Left renal pelvis (tissue), 4 donors: ENCODE measurements around the gene ART1. TPM values are rescaled to one million over a fixed set of nuclear protein-coding genes. Genes with fewer than 3 reads are reported as not detected.
"Not testable (repeated sequence)": the region's sequence is repeated elsewhere in the genome, so short reads cannot be mapped to it uniquely, and the experiment has no call there.

ENCODE experiments used
- DNase-seq, 4 donors: peaks; one replicate each; pipeline ENCODE4 v3.0.0-alpha.2; 2013; ENCODE audit warnings: low read depth in 4 of 4, low spot score in 3 of 4
- polyA plus RNA-seq, 4 donors: library from polyadenylated mRNA; unstranded; fragments of 120-200 nt; gene quantifications; one replicate each; pipeline ENCODE4 v1.2.1, GENCODE V29; 2013; ENCODE audit not compliant: insufficient read length in 4 of 4

The ART1 gene
- polyA plus RNA-seq, 4 donors, result not detected

GRCh38 chr11:3631331-3631730 is 13.6 kb upstream of the ART1 start:
- DNase-seq, result no peak

DNA sequence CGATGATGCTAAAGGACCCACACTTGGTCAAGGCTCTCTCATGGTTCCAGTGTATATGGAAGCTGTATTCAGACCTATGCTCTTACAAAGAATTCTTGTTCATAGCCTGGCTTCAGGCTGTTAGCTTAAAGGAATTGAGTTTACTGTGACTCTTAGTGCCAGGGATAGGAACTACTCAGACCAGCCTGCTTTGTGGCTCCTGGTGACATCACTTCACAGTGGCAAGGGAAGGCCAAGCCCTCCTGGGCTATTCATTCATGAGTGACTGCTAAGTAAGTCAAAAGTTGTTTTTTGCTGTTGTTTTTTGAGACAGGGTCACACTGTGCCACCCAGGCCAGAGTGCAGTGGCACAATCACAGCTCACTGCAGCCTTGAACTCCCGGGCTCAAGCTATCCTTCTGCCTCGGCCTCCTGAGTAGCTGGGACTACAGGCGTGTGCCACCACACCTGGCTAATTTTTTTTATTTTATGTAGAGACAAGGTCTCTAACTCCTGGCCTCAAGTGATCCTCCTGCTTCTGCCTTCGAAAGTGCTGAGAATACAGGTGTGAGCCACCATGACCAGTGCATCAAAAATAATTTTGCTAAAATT is 12.8 kb upstream of the ART1 start:
- no peak for DNase-seq

DNA sequence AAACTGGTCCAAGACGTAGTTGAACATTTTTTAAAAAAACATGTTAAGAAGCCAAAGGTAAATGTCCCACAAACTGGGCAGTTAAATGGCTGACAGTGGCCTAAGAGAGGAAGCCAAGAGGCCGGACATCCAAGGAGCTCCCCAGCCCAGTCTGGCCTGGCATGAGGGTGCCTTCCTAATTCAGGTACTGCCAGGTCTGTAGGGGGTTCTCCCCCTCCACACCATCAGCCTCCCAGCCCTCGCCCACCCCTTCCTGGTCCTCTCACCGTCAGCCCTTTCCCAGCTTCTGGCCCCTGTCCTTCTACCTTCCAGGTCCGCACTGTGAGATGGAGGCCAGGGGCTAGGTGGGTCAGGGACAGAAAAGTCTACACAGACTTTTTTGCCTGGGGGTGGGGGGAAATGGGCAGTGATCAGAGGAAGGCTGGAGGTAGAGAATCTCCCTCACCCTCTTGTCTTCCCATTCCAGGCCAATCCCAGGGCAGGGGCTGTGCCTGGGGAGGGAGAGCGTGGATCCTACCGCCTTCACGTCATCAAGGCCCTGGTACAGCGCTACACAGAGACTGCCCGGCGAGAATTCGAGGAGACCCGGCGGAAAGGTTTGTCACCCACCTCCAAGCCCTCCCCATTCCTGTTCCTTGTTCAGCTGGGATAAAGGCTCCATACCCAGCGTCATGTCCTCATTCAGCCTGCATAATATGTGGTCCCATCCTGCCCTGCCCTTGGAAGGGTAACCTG is 9.1 kb upstream of the ART1 start:
- DNase-seq, result no peak

DNA sequence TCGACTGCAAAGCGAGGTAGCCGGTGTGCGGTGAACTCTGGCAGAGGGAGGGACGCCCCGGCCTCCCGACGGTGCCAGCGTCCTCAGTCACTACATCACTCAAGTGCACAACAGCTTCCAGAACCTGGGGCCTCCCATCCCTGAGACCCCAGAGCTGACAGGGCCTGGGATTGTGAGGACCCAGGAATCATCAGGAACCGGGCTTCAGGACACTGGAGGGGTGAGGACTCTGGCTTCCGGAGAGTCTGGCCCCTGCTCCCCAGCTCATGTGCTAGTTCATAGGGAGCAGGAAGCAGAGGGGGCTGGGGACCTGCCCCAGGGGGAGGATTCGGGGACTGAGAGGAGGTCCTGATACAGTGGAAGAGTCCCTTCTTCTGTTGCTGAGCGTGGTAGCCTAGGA is 7.7 kb upstream of the ART1 start:
- no peak for DNase-seq

DNA sequence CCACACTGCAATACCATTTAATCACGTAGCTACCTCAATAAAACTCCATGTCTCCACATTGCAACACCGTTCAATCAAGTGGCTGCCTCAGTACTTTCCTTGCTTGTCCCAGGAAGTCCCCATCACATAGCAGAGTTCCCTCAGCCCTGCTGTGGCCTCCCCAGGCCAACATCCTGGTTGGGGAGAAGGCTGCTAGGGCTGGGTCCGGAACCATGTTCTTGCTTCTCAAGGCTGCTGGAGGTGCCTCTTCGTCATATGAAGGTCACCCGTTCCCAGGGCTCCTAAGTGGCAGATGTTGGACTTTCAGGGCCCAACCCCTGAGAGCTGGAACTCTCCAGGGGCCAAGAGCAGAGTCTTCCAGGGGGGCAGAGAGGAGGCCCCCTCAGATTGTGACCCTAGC is 6.4 kb upstream of the ART1 start:
- no peak for DNase-seq

GRCh38 chr11:3639841-3640240 is 5.1 kb upstream of the ART1 start:
- DNase-seq, result no peak

DNA sequence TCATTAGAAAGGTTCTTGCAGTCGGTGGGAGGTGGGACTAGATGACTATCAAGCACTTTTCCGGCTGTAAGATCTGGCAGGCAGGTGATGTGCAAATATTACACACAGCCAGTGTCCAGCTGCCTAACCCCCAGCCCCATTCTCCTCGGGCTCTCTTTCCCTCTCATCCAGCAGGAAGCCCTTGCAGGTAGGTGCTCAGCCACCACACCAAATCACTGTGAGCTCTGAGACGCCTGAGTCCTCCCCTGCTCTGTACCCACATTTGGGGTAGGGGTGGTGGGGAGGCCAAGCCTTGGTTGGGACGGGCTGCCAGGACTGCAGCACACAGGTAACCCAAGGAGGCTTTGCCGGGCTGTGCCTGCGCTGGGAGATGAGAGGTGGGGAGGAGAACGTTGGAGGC is 3.7 kb upstream of the ART1 start:
- DNase-seq, result no peak

GRCh38 chr11:3641701-3642070 is 3.2 kb upstream of the ART1 start, which contains the start of gene ART5:
TSS of gene ART5 (minus strand) at chr11:3641992. CDS start at chr11:3641862, 130 bp downstream.
- DNase-seq, result no peak

GRCh38 chr11:3642071-3642951 is 2.6 kb upstream of the ART1 start:
- DNase-seq, result peak; percentile 73 to 84 (median 76)

- DNase-seq, result not testable (repeated sequence)
These were observed 1.8 kb upstream of the ART1 start for GRCh38 chr11:3643102-3643546.

DNA sequence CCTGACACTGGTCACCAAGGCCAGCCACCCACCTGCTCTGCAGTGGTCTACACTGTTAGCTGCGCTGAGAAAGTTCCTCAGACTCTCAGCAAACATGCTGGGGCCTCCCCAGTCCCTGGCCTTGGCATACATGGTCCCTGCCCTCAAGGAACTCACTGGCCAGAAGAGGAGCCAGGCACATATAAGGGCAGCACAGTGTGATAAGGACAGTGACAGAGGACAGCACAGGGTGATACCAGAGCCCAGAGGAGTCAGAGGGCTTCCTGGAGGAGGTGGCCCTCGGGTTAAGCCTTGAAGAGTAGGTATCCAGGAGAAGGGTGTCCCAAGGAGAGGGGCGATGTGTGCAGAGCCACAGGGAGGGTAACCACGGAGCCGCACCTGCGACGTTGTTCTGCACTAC is 624 bp downstream of the ART1 start:
- DNase-seq, result no peak

- not testable (repeated sequence) for DNase-seq
These were observed 3.9 kb downstream of the ART1 start for GRCh38 chr11:3648843-3649242.

- DNase-seq, result not testable (repeated sequence)
These were observed 4.4 kb downstream of the ART1 start for GRCh38 chr11:3649374-3649773.

- not testable (repeated sequence) for DNase-seq
These were observed 7.6 kb downstream of the ART1 start for GRCh38 chr11:3652514-3652913.

DNA sequence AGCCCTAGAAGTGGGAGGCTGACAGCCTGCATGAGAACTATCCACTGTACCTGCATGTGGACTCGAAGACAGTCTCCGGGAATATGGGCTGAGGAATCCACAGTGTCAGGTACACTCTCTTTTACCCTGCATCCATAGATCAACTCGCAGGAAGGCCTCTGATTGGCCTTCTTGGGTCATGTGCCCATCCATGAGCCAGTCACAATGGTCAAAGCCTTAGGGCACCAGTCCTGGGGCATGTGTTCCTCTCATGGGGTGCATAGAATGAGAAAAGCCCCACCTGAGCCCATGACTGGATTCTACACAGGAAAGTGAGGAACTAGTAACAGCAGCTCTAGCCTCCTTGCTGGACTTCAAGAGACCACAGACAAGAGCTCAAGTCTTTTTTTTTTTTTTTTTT is 10.6 kb downstream of the ART1 start:
- no peak for DNase-seq

DNA sequence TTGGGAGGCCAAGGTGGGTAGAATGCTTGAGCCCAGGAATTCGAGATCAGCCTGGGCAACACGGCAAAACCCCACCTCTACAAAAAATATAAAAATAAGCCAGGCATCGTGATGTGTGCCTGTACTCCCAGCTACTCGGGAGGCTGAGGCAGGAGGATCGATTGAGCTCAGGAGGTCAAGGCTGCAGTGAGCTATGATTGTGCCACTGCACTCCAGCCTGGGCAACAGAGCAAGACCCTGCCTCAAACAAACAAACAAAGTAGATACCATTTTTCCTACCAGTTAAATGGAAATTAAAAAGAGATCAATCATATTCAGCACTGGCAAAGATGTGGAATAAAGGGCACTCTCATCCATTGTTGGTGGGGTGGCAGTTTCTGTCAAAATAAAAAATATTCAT is 12.4 kb downstream of the ART1 start:
- not testable (repeated sequence) for DNase-seq

DNA sequence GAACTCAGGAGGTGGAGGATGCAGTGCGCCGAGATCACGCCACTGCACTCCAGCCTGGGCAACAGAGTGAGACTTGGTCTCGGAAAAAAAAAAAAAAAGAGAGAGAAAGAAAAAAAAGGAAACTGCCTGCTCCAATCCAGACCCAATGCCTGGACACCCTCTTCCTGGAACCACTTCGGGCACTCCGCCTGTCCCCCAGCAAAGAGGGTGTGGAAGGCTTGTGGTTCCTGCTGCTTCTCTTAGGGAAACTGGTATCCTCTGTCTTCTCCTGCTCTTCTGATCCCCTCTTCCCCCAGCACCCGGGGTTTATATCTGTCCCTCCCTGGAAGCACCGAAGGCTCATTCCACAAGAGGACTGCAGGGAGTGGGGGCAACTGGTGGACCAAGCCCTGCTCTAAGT is 13.3 kb downstream of the ART1 start:
- DNase-seq, result no peak

GRCh38 chr11:3659595-3660515 is 14.9 kb downstream of the ART1 start:
- DNase-seq, result no peak

DNA sequence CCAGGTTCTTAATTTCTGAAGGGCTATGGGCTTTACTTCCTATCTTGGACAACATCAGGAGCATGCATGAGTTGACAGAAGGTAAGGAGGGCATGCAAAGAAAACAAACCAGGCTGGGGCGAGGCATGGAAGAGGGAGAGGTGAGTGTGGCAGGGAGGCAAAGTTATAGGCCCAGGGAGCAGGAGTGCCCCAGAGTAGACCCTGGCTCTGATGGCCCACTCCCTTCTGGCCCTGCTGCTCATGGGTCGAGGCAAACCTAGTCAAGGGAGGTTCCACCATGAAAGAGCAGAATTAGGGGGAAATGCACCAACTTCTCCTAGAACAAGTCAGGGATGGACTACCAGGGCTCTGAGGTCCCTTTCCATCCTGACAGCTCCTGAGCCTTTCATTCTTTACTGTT is 16.0 kb downstream of the ART1 start:
- no peak for DNase-seq

DNA sequence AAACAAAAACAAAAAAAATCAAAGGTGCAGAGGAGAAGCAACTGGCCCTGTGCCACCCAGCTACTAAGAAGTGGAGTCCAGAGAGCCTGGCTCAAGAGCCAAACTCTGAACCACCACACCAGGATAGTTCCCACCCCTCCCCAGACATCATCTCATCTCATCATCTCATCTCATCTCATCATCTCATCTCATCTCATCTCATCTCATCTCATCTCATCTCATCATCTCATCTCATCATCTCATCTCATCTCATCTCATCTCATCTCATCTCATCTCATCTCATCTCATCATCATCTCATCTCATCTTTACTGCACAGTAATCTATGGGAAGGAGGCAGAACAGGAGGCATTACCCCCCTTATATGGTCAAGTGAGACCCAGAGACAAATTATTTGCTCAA is 17.9 kb downstream of the ART1 start:
- no peak for DNase-seq
